Measurements from ENCODE around the gene NONO.

DNA sequence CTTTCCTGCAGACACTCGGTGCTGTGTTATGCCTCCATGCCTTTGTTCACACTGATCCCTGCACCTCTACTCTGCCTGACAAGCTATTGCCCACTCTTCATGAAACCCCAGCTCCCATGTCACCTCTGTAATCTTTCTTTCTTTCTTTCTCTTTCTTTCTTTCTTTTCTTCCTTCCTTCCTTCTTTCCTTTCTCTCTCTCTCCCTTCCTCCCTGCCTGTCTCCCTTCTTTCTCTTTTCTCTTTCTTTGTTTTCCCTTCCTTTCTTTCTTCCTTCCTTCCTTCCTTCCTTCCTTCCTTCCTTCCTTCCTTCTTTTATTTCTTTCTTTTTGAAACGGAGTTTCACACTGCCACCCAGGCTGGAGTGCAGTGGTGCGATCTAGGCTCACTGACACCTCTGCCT is 48.0 kb upstream of the NONO start:
- TF ChIP-seq, protein P1, sequence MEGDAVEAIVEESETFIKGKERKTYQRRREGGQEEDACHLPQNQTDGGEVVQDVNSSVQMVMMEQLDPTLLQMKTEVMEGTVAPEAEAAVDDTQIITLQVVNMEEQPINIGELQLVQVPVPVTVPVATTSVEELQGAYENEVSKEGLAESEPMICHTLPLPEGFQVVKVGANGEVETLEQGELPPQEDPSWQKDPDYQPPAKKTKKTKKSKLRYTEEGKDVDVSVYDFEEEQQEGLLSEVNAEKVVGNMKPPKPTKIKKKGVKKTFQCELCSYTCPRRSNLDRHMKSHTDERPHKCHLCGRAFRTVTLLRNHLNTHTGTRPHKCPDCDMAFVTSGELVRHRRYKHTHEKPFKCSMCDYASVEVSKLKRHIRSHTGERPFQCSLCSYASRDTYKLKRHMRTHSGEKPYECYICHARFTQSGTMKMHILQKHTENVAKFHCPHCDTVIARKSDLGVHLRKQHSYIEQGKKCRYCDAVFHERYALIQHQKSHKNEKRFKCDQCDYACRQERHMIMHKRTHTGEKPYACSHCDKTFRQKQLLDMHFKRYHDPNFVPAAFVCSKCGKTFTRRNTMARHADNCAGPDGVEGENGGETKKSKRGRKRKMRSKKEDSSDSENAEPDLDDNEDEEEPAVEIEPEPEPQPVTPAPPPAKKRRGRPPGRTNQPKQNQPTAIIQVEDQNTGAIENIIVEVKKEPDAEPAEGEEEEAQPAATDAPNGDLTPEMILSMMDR (IDR thresholded peaks at IDR 0.05), result no peak
- TF ChIP-seq POLR2AphosphoS5 (IDR thresholded peaks at IDR 0.05) (no peak), EP300 (IDR thresholded peaks at IDR 0.05) (no peak), POLR2A (IDR thresholded peaks at IDR 0.05) (no peak)
